ENCODE data around the gene MXD1. TPM values are rescaled to one million over a fixed set of nuclear protein-coding genes. Genes with fewer than 3 reads are reported as not detected.

MXD1 gene
- polyA plus RNA-seq, 4 donors = 7.4 to 38.2 (median 35.9) TPM

GRCh38 chr2:69972822-69973221 lies 57.9 kb downstream of the MXD1 start:
- DNase-seq (no peak), FAIRE-seq (no peak)
- Histone ChIP-seq H3K27me3 (ENCODE audit: control insufficient read depth in 3 of 3, insufficient read depth in 3 of 3, low read length in 3 of 3) (no peaks in the 10 kb centered on the region), H3K36me3 (ENCODE audit: control insufficient read depth in 3 of 3, insufficient read depth in 2 of 3, low read depth in 1 of 3, low read length in 3 of 3) (no peaks in the 10 kb centered on the region), H3K27ac (ENCODE audit: low read depth in 1 of 3, low read length in 2 of 3) (no peak overlapping the region), H3K4me1 (ENCODE audit: control insufficient read depth in 3 of 3, insufficient read depth in 2 of 3, low read depth in 1 of 3, low read length in 2 of 3) (peaks cover 0 to 12% (median 4%) of the 10 kb centered on the region in 3 donors), H3K4me3 (ENCODE audit: low read depth in 1 of 3, low read length in 3 of 3) (no peak overlapping the region), H3K9me3 (ENCODE audit: control insufficient read depth in 2 of 2, insufficient read depth in 1 of 2, low read depth in 1 of 2, low read length in 1 of 2) (no peaks in the 10 kb centered on the region)
- WGBS, 3 donors = 85 to 94% (median 88%) methylated on average over 1 of the region's 1 CpG

- FAIRE-seq (no peak), DNase-seq (peak; percentile 48 to 61)
- H3K9me3 ChIP-seq (ENCODE audit: control insufficient read depth in 2 of 2, insufficient read depth in 1 of 2, low read depth in 1 of 2, low read length in 1 of 2) = no peaks in the 10 kb centered on the region
- no peaks in the 10 kb centered on the region for H3K36me3 ChIP-seq (ENCODE audit: control insufficient read depth in 3 of 3, insufficient read depth in 2 of 3, low read depth in 1 of 3, low read length in 3 of 3)
- peaks cover 0 to 12% (median 4%) of the 10 kb centered on the region in 3 donors for H3K4me1 ChIP-seq (ENCODE audit: control insufficient read depth in 3 of 3, insufficient read depth in 2 of 3, low read depth in 1 of 3, low read length in 2 of 3)
- no peaks in the 10 kb centered on the region for H3K27me3 ChIP-seq (ENCODE audit: control insufficient read depth in 3 of 3, insufficient read depth in 3 of 3, low read length in 3 of 3)
- H3K27ac ChIP-seq (ENCODE audit: low read depth in 1 of 3, low read length in 2 of 3) = no peak overlapping the region
- 23 to 59% (median 34%) methylated on average over 4 of the region's 4 CpGs for WGBS, 3 donors
- no peak overlapping the region for H3K4me3 ChIP-seq (ENCODE audit: low read depth in 1 of 3, low read length in 3 of 3)
These were observed 58.4 kb downstream of the MXD1 start for GRCh38 chr2:69973335-69973735.

- FAIRE-seq (no peak), DNase-seq (no peak)
- Histone ChIP-seq H3K27me3 (ENCODE audit: control insufficient read depth in 3 of 3, insufficient read depth in 3 of 3, low read length in 3 of 3) (no peaks in the 10 kb centered on the region), H3K36me3 (ENCODE audit: control insufficient read depth in 3 of 3, insufficient read depth in 2 of 3, low read depth in 1 of 3, low read length in 3 of 3) (peaks cover 0 to 4% (median 0%) of the 10 kb centered on the region in 3 donors), H3K4me1 (ENCODE audit: control insufficient read depth in 3 of 3, insufficient read depth in 2 of 3, low read depth in 1 of 3, low read length in 2 of 3) (peaks cover 0 to 12% (median 4%) of the 10 kb centered on the region in 3 donors), H3K4me3 (ENCODE audit: low read depth in 1 of 3, low read length in 3 of 3) (no peak overlapping the region), H3K9me3 (ENCODE audit: control insufficient read depth in 2 of 2, insufficient read depth in 1 of 2, low read depth in 1 of 2, low read length in 1 of 2) (no peaks in the 10 kb centered on the region), H3K27ac (ENCODE audit: low read depth in 1 of 3, low read length in 2 of 3) (no peak overlapping the region)
- WGBS, 3 donors = 86 to 89% (median 87%) methylated on average over 12 of the region's 12 CpGs
These were observed 60.4 kb downstream of the MXD1 start for GRCh38 chr2:69975136-69975852.

GRCh38 chr2:69975853-69976462 lies 61.0 kb downstream of the MXD1 start:
- Histone ChIP-seq H3K9me3 (ENCODE audit: control insufficient read depth in 2 of 2, insufficient read depth in 1 of 2, low read depth in 1 of 2, low read length in 1 of 2) (no peaks in the 10 kb centered on the region), H3K4me1 (ENCODE audit: control insufficient read depth in 3 of 3, insufficient read depth in 2 of 3, low read depth in 1 of 3, low read length in 2 of 3) (peaks cover 0 to 12% (median 4%) of the 10 kb centered on the region in 3 donors), H3K4me3 (ENCODE audit: low read depth in 1 of 3, low read length in 3 of 3) (no peak overlapping the region), H3K36me3 (ENCODE audit: control insufficient read depth in 3 of 3, insufficient read depth in 2 of 3, low read depth in 1 of 3, low read length in 3 of 3) (peaks cover 0 to 4% (median 0%) of the 10 kb centered on the region in 3 donors), H3K27ac (ENCODE audit: low read depth in 1 of 3, low read length in 2 of 3) (peak overlapping the region in 1 of 3 donors; percentile 8), H3K27me3 (ENCODE audit: control insufficient read depth in 3 of 3, insufficient read depth in 3 of 3, low read length in 3 of 3) (no peaks in the 10 kb centered on the region)
- DNase-seq (peak; percentile 62 to 73), FAIRE-seq (no peak)
- 49 to 72% (median 55%) methylated on average over 13 of the region's 13 CpGs for WGBS, 3 donors

- WGBS, 3 donors = 88 to 99% (median 88%) methylated on average over 8 of the region's 8 CpGs
These were observed 62.3 kb downstream of the MXD1 start for GRCh38 chr2:69977186-69977585.

GRCh38 chr2:69977906-69978482 lies 63.1 kb downstream of the MXD1 start:
- Histone ChIP-seq H3K27me3 (ENCODE audit: control insufficient read depth in 3 of 3, insufficient read depth in 3 of 3, low read length in 3 of 3) (no peaks in the 10 kb centered on the region), H3K4me1 (ENCODE audit: control insufficient read depth in 3 of 3, insufficient read depth in 2 of 3, low read depth in 1 of 3, low read length in 2 of 3) (peaks cover 0 to 12% (median 3%) of the 10 kb centered on the region in 3 donors), H3K4me3 (ENCODE audit: low read depth in 1 of 3, low read length in 3 of 3) (no peak overlapping the region), H3K27ac (ENCODE audit: low read depth in 1 of 3, low read length in 2 of 3) (no peak overlapping the region), H3K9me3 (ENCODE audit: control insufficient read depth in 2 of 2, insufficient read depth in 1 of 2, low read depth in 1 of 2, low read length in 1 of 2) (no peaks in the 10 kb centered on the region), H3K36me3 (ENCODE audit: control insufficient read depth in 3 of 3, insufficient read depth in 2 of 3, low read depth in 1 of 3, low read length in 3 of 3) (peaks cover 0 to 4% (median 0%) of the 10 kb centered on the region in 3 donors)
- FAIRE-seq (no peak), DNase-seq (no peak)
- WGBS, 3 donors = 78 to 86% (median 82%) methylated on average over 4 of the region's 4 CpGs

More at GRCh38 chr2:69977186-69977585, 62.3 kb downstream of the MXD1 start:
- Histone ChIP-seq H3K27ac (ENCODE audit: low read depth in 1 of 3, low read length in 2 of 3) (no peak overlapping the region), H3K4me3 (ENCODE audit: low read depth in 1 of 3, low read length in 3 of 3) (no peak overlapping the region), H3K27me3 (ENCODE audit: control insufficient read depth in 3 of 3, insufficient read depth in 3 of 3, low read length in 3 of 3) (no peaks in the 10 kb centered on the region), H3K36me3 (ENCODE audit: control insufficient read depth in 3 of 3, insufficient read depth in 2 of 3, low read depth in 1 of 3, low read length in 3 of 3) (peaks cover 0 to 4% (median 0%) of the 10 kb centered on the region in 3 donors), H3K9me3 (ENCODE audit: control insufficient read depth in 2 of 2, insufficient read depth in 1 of 2, low read depth in 1 of 2, low read length in 1 of 2) (no peaks in the 10 kb centered on the region), H3K4me1 (ENCODE audit: control insufficient read depth in 3 of 3, insufficient read depth in 2 of 3, low read depth in 1 of 3, low read length in 2 of 3) (peaks cover 0 to 12% (median 4%) of the 10 kb centered on the region in 3 donors)
- FAIRE-seq = no peak
- DNase-seq = no peak

GRCh38 chr2:69979902-69980807 lies 65.2 kb downstream of the MXD1 start:
- no peak overlapping the region for H3K27ac ChIP-seq (ENCODE audit: low read depth in 1 of 3, low read length in 2 of 3)
- peaks cover 0 to 12% (median 3%) of the 10 kb centered on the region in 3 donors for H3K4me1 ChIP-seq (ENCODE audit: control insufficient read depth in 3 of 3, insufficient read depth in 2 of 3, low read depth in 1 of 3, low read length in 2 of 3)
- H3K27me3 ChIP-seq (ENCODE audit: control insufficient read depth in 3 of 3, insufficient read depth in 3 of 3, low read length in 3 of 3) = no peaks in the 10 kb centered on the region
- no peaks in the 10 kb centered on the region for H3K9me3 ChIP-seq (ENCODE audit: control insufficient read depth in 2 of 2, insufficient read depth in 1 of 2, low read depth in 1 of 2, low read length in 1 of 2)
- DNase-seq = no peak
- no peak overlapping the region for H3K4me3 ChIP-seq (ENCODE audit: low read depth in 1 of 3, low read length in 3 of 3)
- peaks cover 0 to 4% (median 0%) of the 10 kb centered on the region in 3 donors for H3K36me3 ChIP-seq (ENCODE audit: control insufficient read depth in 3 of 3, insufficient read depth in 2 of 3, low read depth in 1 of 3, low read length in 3 of 3)
- 82 to 85% (median 83%) methylated on average over 8 of the region's 8 CpGs for WGBS, 3 donors
- FAIRE-seq = no peak

All from small intestine (tissue), 7 donors.